Immature natural killer cell (primary cell): ENCODE measurements around the gene COX19. TPM values are rescaled to one million over a fixed set of nuclear protein-coding genes. Genes with fewer than 3 reads are reported as not detected.

Experiments used
- DNase-seq, 3 donors: peaks; one replicate each; pipeline ENCODE4 v3.0.0; 2022; ENCODE audit warnings: mixed read lengths in 1 of 3
- H3K27ac Mint-ChIP-seq, 6 donors: one replicate each; pipeline ENCODE4 v1.8.0; 2020; ENCODE audit warnings: mixed read lengths in 6 of 6, mild to moderate bottlenecking in 5 of 6, inconsistent platforms in 4 of 6, moderate library complexity in 3 of 6
- H3K27me3 Mint-ChIP-seq, 3 donors: one replicate each; pipeline ENCODE4 v1.8.0; 2020 to 2021; ENCODE audit warnings: low read depth in 3 of 3, mild to moderate bottlenecking in 3 of 3, mixed read lengths in 3 of 3, moderate library complexity in 3 of 3, inconsistent platforms in 1 of 3
- H3K36me3 Mint-ChIP-seq, 3 donors: one replicate each; pipeline ENCODE4 v1.8.0; 2020; ENCODE audit warnings: mixed read lengths in 3 of 3, inconsistent platforms in 2 of 3, mild to moderate bottlenecking in 2 of 3
- H3K4me1 Mint-ChIP-seq, 2 donors: one replicate each; pipeline ENCODE4 v1.8.0; 2020; ENCODE audit warnings: inconsistent platforms in 2 of 2, mild to moderate bottlenecking in 2 of 2, mixed read lengths in 2 of 2, moderate library complexity in 1 of 2
- H3K4me3 Mint-ChIP-seq, 5 donors: one replicate each; pipeline ENCODE4 v1.8.0; 2020; ENCODE audit warnings: mild to moderate bottlenecking in 5 of 5, mixed read lengths in 5 of 5, inconsistent platforms in 3 of 5, moderate library complexity in 3 of 5
- H3K9me3 Mint-ChIP-seq, 6 donors: one replicate each; pipeline ENCODE4 v1.8.0; 2020; ENCODE audit warnings: mild to moderate bottlenecking in 6 of 6, mixed read lengths in 6 of 6, inconsistent platforms in 4 of 6, moderate library complexity in 3 of 6
- polyA plus RNA-seq, 3 donors: library from polyadenylated mRNA; unstranded; fragments of 300-500 nt; fragmentation: Illumina TruSeq; gene quantifications; one replicate each; pipeline ENCODE4 v1.2.3, GENCODE V29; 2021

The COX19 gene
- polyA plus RNA-seq, 3 donors from 2014 or later: 12.7 to 24.0 (median 18.1) TPM

GRCh38 chr7:918441-919113 lies 56.8 kb downstream of the COX19 start:
- peaks cover 44 to 50% of the 10 kb centered on the region in 2 donors for H3K4me1 Mint-ChIP-seq
- H3K4me3 Mint-ChIP-seq: no peak overlapping the region
- no peaks in the 10 kb centered on the region for H3K9me3 Mint-ChIP-seq
- H3K36me3 Mint-ChIP-seq: no peaks in the 10 kb centered on the region
- peaks cover 9 to 15% (median 12%) of the 10 kb centered on the region in 3 donors for H3K27me3 Mint-ChIP-seq
- peak overlapping the region in 4 of 6 donors; percentile 35 to 57 (median 50) for H3K27ac Mint-ChIP-seq
- no peak for DNase-seq

- no peaks in the 10 kb centered on the region for H3K36me3 Mint-ChIP-seq
- H3K4me3 Mint-ChIP-seq: no peak overlapping the region
- H3K4me1 Mint-ChIP-seq: peaks cover 40 to 53% of the 10 kb centered on the region in 2 donors
- peaks cover 5 to 10% (median 8%) of the 10 kb centered on the region in 3 donors for H3K27me3 Mint-ChIP-seq
- no peak for DNase-seq
- peak overlapping the region in 4 of 6 donors; percentile 7 to 70 (median 55) for H3K27ac Mint-ChIP-seq
- H3K9me3 Mint-ChIP-seq: no peaks in the 10 kb centered on the region
Measured at GRCh38 chr7:918118-918425, 57.3 kb downstream of the COX19 start.

GRCh38 chr7:917255-918117 lies 57.9 kb downstream of the COX19 start:
- peaks cover 38 to 48% of the 10 kb centered on the region in 2 donors for H3K4me1 Mint-ChIP-seq
- DNase-seq: no peak
- peaks cover 4 to 6% (median 5%) of the 10 kb centered on the region in 3 donors for H3K27me3 Mint-ChIP-seq
- no peaks in the 10 kb centered on the region for H3K36me3 Mint-ChIP-seq
- no peaks in the 10 kb centered on the region for H3K9me3 Mint-ChIP-seq
- H3K27ac Mint-ChIP-seq: peak overlapping the region in 5 of 6 donors; percentile 45 to 70 (median 57)
- H3K4me3 Mint-ChIP-seq: no peak overlapping the region

GRCh38 chr7:916291-916941 lies 58.9 kb downstream of the COX19 start:
- Mint-ChIP-seq H3K27me3 (peaks cover 2 to 5% (median 4%) of the 10 kb centered on the region in 3 donors), H3K9me3 (no peaks in the 10 kb centered on the region), H3K27ac (peak overlapping the region in 5 of 6 donors; percentile 42 to 74 (median 70)), H3K36me3 (no peaks in the 10 kb centered on the region), H3K4me1 (peaks cover 29 to 40% of the 10 kb centered on the region in 2 donors), H3K4me3 (peak overlapping the region in 1 of 5 donors; percentile 27)
- no peak for DNase-seq

Other genes with a start within 250 kb of the COX19 start
- 1 to 10 TPM in 2 of 3 donors, under 1 TPM in 1; 0.45 to 1.4 (median 1.3) TPM for gene DNAAF5, start 248.8 kb downstream of the COX19 start, polyA plus RNA-seq
- 1 to 10 TPM; 3.0 to 6.1 (median 3.9) TPM for gene PRKAR1B, start 248.3 kb downstream of the COX19 start, polyA plus RNA-seq
- gene SUN1, start 143.1 kb downstream of the COX19 start, polyA plus RNA-seq: 10 to 100 TPM; 19.3 to 31.5 (median 19.8) TPM
- 10 to 100 TPM; 25.3 to 35.6 (median 25.5) TPM for gene GET4, start 99.0 kb downstream of the COX19 start, polyA plus RNA-seq
- gene ADAP1, start 20.9 kb downstream of the COX19 start, polyA plus RNA-seq: 10 to 100 TPM; 49.7 to 72.1 (median 55.1) TPM
- gene CYP2W1, start 7.6 kb upstream of the COX19 start, polyA plus RNA-seq: not detected
- 1 to 10 TPM in 2 of 3 donors, not detected in 1; 1.1 to 1.9 TPM for gene GPR146, start 69.0 kb upstream of the COX19 start, polyA plus RNA-seq
- under 1 TPM in 2 of 3 donors, not detected in 1; 0.14 to 0.31 TPM for gene GPER1, start 112.6 kb upstream of the COX19 start, polyA plus RNA-seq
- 100 to 1,000 TPM in 2 of 3 donors, 10 to 100 TPM in 1; 68.0 to 134 (median 114) TPM for gene ZFAND2A, start 184.6 kb upstream of the COX19 start, polyA plus RNA-seq